GM19351 (cell line): ENCODE measurements around the gene CLHC1.
"Not testable (repeated sequence)": the region's sequence is repeated elsewhere in the genome, so short reads cannot be mapped to it uniquely, and the experiment has no call there.

Experiments used
- ATAC-seq: cut with Tn5 transposase; IDR thresholded peaks from one replicate; pipeline ENCODE4 v1.9.1; 2021; ENCODE audit warnings: mild to moderate bottlenecking, moderate library complexity; ENCODE audit not compliant: unreplicated experiment

Gene CLHC1

GRCh38 chr2:55232084-55232862 is at the start of gene CLHC1, which contains the start of gene RPS27A:
Gene CLHC1, minus strand, starts transcription at chr2:55232293. Its CDS starts 9,882 bp downstream, at chr2:55222411.
Gene RPS27A, plus strand, starts transcription at chr2:55232688. Its CDS starts 137 bp downstream, at chr2:55232825.
- peak; percentile 86 for ATAC-seq

GRCh38 chr2:55280851-55281546 is 48.9 kb upstream of the CLHC1 start:
- ATAC-seq, result not testable (repeated sequence)

GRCh38 chr2:55279859-55280424 is 47.8 kb upstream of the CLHC1 start:
- not testable (repeated sequence) for ATAC-seq

GRCh38 chr2:55279214-55279835 is 47.2 kb upstream of the CLHC1 start:
- not testable (repeated sequence) for ATAC-seq

GRCh38 chr2:55277310-55277709 is 45.2 kb upstream of the CLHC1 start:
- ATAC-seq, result no peak

- not testable (repeated sequence) for ATAC-seq
These were observed 42.3 kb upstream of the CLHC1 start for GRCh38 chr2:55274346-55274745.

GRCh38 chr2:55269645-55269990 is 37.5 kb upstream of the CLHC1 start:
- ATAC-seq, result no peak

- ATAC-seq, result peak; percentile 97
These were observed 37.0 kb upstream of the CLHC1 start, which contains the start of gene MTIF2 for GRCh38 chr2:55268907-55269644. Gene MTIF2, minus strand, starts transcription at chr2:55269231. Its CDS starts 5,373 bp downstream, at chr2:55263858.

GRCh38 chr2:55268288-55268906 is 36.3 kb upstream of the CLHC1 start:
- no peak for ATAC-seq

- ATAC-seq, result not testable (repeated sequence)
These were observed 27.5 kb upstream of the CLHC1 start for GRCh38 chr2:55259586-55259985.

- ATAC-seq, result no peak
These were observed 20.7 kb upstream of the CLHC1 start for GRCh38 chr2:55252832-55253231.

- no peak for ATAC-seq
These were observed 14.9 kb upstream of the CLHC1 start for GRCh38 chr2:55247025-55247424.

GRCh38 chr2:55245411-55245810 is 13.3 kb upstream of the CLHC1 start:
- ATAC-seq, result no peak

- ATAC-seq, result no peak
These were observed 10.5 kb upstream of the CLHC1 start for GRCh38 chr2:55242617-55243016.

GRCh38 chr2:55241582-55241981 is 9.5 kb upstream of the CLHC1 start:
- ATAC-seq, result not testable (repeated sequence)

GRCh38 chr2:55239656-55240222 is 7.6 kb upstream of the CLHC1 start:
- ATAC-seq, result no peak

GRCh38 chr2:55236992-55237543 is 5.0 kb upstream of the CLHC1 start:
- ATAC-seq, result no peak

- no peak for ATAC-seq
These were observed 3.8 kb upstream of the CLHC1 start for GRCh38 chr2:55235724-55236538.

- ATAC-seq, result no peak
These were observed 1.5 kb upstream of the CLHC1 start for GRCh38 chr2:55233658-55233940.
